Left ventricle myocardium inferior (tissue), 1 donor: ENCODE data around the gene PBXIP1. TPM values are rescaled to one million over a fixed set of nuclear protein-coding genes. Genes with fewer than 3 reads are reported as not detected.
"Not testable (repeated sequence)": the region's sequence is repeated elsewhere in the genome, so short reads cannot be mapped to it uniquely, and the experiment has no call there.

Experiments used
- DNase-seq: peaks from one replicate; pipeline ENCODE4 v3.0.0-alpha.2; 2020
- H3K27ac ChIP-seq: fragments of 200-600 bp; replicated peaks from 2 replicates; pipeline ENCODE4 v1.8.0; 2021
- H3K27me3 ChIP-seq: fragments of 200-600 bp; 2 replicates; pipeline ENCODE4 v1.8.0; 2021; ENCODE audit warnings: low read depth
- H3K36me3 ChIP-seq: fragments of 200-600 bp; 2 replicates; pipeline ENCODE4 v1.8.0; 2021
- H3K4me1 ChIP-seq: fragments of 200-600 bp; 2 replicates; pipeline ENCODE4 v1.8.0; 2021
- H3K4me3 ChIP-seq: fragments of 200-600 bp; 2 replicates; pipeline ENCODE4 v1.8.0; 2021; ENCODE audit warnings: mild to moderate bottlenecking, moderate library complexity
- H3K9me3 ChIP-seq: fragments of 200-600 bp; replicated peaks from 2 replicates; pipeline ENCODE4 v1.8.0; 2021
- CTCF ChIP-seq: fragments of 200-600 bp; IDR thresholded peaks from 2 replicates; pipeline ENCODE4 v1.8.0; 2021; ENCODE audit warnings: antibody characterized with exemption, mild to moderate bottlenecking, borderline replicate concordance
- intact Hi-C: fragments of 100-400 bp; cut with micrococcal nuclease; formaldehyde crosslinking; loops from one replicate; pipeline ENCODE4 v1.11.0; 2022
- total RNA-seq: library from RNA; stranded (reverse); fragmentation: NEBNext Ultra II Directional; extraction: Animal tissue kit (Norgen Biotek cat#: 25700); gene quantifications from one replicate; pipeline ENCODE4 v1.2.1, GENCODE V29; 2021
- donor health status: DM: no; HTN: yes; CAD: no; lungs with severe emphysema.

Gene PBXIP1
- total RNA-seq, 1 donor from 2014 or later: 52.3 TPM

- intact Hi-C loops: no loop called here
- TF ChIP-seq CTCF: no peak
Observed at GRCh38 chr1:154983776-154984466, 28.0 kb upstream of the PBXIP1 start.

GRCh38 chr1:154982897-154983648 lies 27.2 kb upstream of the PBXIP1 start, which contains the start of gene FLAD1:
Gene FLAD1, plus strand, starts transcription at chr1:154983344. Its CDS starts 351 bp downstream, at chr1:154983695.
- peak; percentile 93 for DNase-seq
- Histone ChIP-seq H3K27me3 (no peaks in the 10 kb centered on the region), H3K27ac (peak within 1 kb of the TSS; percentile 83), H3K9me3 (no peaks in the 10 kb centered on the region), H3K4me3 (peak within 1 kb of the TSS; percentile 86), H3K4me1 (peaks cover 24% of the 10 kb centered on the region), H3K36me3 (peaks cover 20% of the 10 kb centered on the region)
- intact Hi-C loops: no loop called here
- no peak for TF ChIP-seq CTCF

More at GRCh38 chr1:154983776-154984466, 28.0 kb upstream of the PBXIP1 start:
- peaks cover 28% of the 10 kb centered on the region for H3K4me1 ChIP-seq
- H3K36me3 ChIP-seq: peaks cover 24% of the 10 kb centered on the region
- H3K27ac ChIP-seq: peak overlapping the region; percentile 83
- DNase-seq: no peak
- no peaks in the 10 kb centered on the region for H3K27me3 ChIP-seq
- peak overlapping the region; percentile 86 for H3K4me3 ChIP-seq
- no peaks in the 10 kb centered on the region for H3K9me3 ChIP-seq

GRCh38 chr1:154982341-154982740 lies 26.4 kb upstream of the PBXIP1 start:
- Histone ChIP-seq H3K36me3 (peaks cover 15% of the 10 kb centered on the region), H3K27ac (peak overlapping the region; percentile 83), H3K4me3 (peak overlapping the region; percentile 86), H3K27me3 (no peaks in the 10 kb centered on the region), H3K4me1 (peaks cover 24% of the 10 kb centered on the region), H3K9me3 (no peaks in the 10 kb centered on the region)
- no peak for DNase-seq
- intact Hi-C loops: no loop called here
- no peak for TF ChIP-seq CTCF

GRCh38 chr1:154978360-154978759 lies 22.5 kb upstream of the PBXIP1 start:
- peaks cover 33% of the 10 kb centered on the region for H3K4me1 ChIP-seq
- no peak for DNase-seq
- peaks cover 10% of the 10 kb centered on the region for H3K36me3 ChIP-seq
- intact Hi-C loops: no loop called here
- no peaks in the 10 kb centered on the region for H3K9me3 ChIP-seq
- no peak overlapping the region for H3K27ac ChIP-seq
- H3K27me3 ChIP-seq: no peaks in the 10 kb centered on the region
- H3K4me3 ChIP-seq: no peak overlapping the region
- no peak for TF ChIP-seq CTCF

GRCh38 chr1:154977762-154978161 lies 21.9 kb upstream of the PBXIP1 start:
- H3K4me1 ChIP-seq: peaks cover 35% of the 10 kb centered on the region
- H3K27ac ChIP-seq, intact Hi-C loops, H3K9me3 ChIP-seq, H3K4me3 ChIP-seq, H3K27me3 ChIP-seq, DNase-seq: not testable (repeated sequence)
- H3K36me3 ChIP-seq: peaks cover 10% of the 10 kb centered on the region
